ENCODE data around the gene EXOSC7.

DNA sequence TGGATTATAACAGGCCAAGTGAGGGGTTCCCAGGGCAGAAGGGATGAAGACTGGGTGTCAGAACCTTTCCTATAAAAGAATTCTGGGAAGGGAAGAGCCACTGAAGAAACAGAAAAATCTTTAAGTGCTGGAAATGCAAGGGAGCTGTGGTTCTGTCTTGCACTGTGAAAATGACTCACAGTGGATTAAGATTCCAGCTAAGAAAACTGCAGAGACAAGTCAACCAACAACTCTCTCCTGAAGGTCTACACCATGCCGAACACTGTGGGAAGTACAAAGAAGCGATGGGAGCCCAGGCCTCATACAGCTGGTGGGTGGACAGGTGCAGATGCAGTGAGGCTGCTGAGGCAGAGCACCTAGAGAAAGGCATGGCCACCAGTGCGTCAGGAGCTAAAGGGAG is 27.8 kb upstream of the EXOSC7 start:
- no peak for TF ChIP-seq EZH2 (IDR thresholded peaks at IDR 0.05)
- no peak for TF ChIP-seq POLR2AphosphoS5 (IDR thresholded peaks at IDR 0.05; ENCODE audit: borderline replicate concordance, low read depth, low read length)
